ENCODE measurements around the gene OR4N2.
"Not testable (repeated sequence)": the region's sequence is repeated elsewhere in the genome, so short reads cannot be mapped to it uniquely, and the experiment has no call there.

OR4N2 gene

DNA sequence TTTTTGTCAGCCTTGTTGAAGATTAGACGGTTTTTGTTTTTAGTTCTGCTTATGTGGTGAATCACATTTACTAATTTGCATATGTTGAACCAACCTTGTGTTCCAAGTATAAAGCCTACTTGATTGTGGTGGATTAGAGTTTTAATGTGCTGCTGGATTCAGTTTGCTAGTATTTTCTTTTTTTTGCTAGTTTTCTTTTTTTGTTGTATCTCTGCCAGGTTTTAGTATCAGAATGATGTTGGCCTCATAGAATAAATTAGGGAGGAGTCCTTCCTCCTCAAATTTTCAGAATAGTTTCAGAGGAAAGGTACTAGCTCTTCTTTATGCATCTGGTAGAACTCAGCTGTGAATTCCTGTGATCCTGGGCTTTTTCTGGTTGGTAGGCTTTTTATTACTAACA is at the start of gene OR4N2:
Gene OR4N2 (plus strand): TSS at position 301 of the 400 bp plus-strand sequence. CDS start 23,679 bp downstream, outside the sequence.
- not testable (repeated sequence) for DNase-seq

DNA sequence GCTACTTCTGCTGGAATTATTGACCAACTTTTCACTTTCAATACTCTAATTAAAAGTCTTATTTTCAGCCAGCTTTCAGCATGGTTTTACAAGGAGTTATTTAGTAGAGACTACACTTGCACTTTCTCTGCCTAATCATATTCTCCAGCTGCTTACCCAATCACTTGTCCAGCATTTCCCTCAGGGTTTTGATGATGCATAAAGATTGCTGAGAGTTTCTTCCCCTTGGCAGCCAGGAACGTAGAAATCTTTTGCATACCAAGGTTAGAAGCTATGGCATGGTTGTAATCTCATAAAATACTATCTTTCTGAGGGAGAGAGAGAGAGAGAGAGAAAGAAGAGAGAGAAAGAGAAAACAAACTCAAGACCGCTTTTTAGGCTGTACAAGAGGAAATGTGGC is 49.4 kb upstream of the OR4N2 start:
- no peak for DNase-seq

GRCh38 chr14:19771491-19771890 is 32.1 kb upstream of the OR4N2 start:
- DNase-seq, result not testable (repeated sequence)

DNA sequence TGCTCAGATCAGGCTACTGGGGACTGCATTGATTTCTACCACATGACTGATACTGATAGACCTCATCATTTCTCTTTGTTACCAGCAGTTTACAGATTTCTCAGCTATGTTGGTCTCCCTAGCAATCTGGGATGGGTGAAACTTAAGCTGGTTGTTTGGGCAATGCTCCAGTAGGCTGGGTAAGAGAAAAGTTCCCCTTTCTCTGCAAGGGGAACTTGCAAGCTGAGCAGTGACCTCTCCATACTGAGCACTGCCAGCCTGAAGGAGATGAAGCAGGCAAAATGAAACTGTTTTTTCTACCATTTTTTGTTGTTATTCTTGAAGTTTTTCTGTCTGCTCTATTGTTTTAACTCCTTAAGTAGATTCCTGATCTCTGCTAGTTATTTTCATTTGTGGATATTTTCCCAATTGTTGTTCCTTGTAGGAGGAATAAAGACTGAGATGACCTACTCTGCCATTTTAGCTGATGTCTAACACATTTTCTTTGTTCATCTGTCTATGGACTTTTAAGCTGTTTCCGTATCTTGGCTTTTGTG is 31.6 kb upstream of the OR4N2 start:
- DNase-seq, result no peak

DNA sequence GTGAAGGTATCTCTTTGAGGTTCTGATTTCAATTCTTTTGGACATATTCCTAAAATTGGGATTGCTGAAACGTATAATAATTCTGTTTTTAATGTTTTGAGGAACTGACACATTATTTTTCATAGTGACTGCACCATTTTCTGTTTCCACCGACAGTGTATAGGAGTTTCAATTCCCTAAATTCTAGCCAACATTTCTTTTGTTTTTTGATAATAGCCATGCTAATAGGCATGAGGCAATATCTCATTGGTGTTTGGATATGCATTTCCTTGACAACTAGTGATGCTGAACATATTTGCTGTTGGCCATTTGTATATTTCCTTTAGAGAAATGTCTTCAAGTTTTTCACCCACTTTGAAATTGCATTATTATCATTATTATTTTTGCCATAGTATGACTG is 31.1 kb upstream of the OR4N2 start:
- DNase-seq, result not testable (repeated sequence)

GRCh38 chr14:19773204-19773603 is 30.4 kb upstream of the OR4N2 start, which contains the start of gene OR4M1:
Gene OR4M1, plus strand, starts transcription at chr14:19773504. Its CDS starts 6,819 bp downstream, at chr14:19780323.
- not testable (repeated sequence) for DNase-seq

GRCh38 chr14:19775587-19775986 is 28.0 kb upstream of the OR4N2 start:
- no peak for DNase-seq

DNA sequence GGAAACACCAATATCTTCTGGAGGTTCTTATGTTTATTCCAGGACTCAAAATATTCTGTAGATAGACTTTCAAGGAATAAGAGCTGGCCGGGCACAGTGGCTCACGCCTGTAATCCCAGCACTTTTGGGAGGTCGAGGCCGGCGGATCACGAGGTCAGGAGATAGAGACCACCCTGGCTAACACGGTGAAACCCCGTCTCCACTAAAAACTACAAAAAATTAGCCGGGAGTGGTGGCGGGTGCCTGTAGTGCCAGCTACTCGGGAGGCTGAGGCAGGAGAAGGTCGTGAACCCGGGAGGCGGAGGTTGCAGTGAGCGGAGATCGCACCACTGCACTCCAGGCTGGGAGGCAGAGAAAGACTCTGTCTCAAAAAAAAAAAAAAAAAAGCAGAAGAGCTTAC is 17.7 kb upstream of the OR4N2 start:
- not testable (repeated sequence) for DNase-seq

DNA sequence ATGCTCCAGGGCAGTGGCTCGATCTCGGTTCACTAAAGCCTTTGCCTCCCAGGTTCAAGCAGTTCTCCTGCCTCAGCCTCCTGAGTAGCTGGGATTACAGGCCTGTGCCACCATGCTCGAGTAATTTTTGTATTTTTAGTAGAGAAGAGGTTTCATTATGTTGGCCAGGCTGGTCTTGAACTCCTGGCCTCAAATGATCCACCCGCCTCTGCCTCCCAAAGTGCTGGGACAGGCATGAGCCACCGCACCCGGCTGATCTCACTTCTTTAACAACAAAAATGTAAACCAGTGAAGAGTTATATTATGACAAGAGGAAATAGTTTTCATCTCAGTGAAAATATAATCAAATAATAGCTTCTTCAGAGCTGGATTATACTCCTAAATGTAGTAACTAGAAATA is 16.3 kb upstream of the OR4N2 start:
- DNase-seq, result not testable (repeated sequence)

GRCh38 chr14:19788150-19788549 is 15.4 kb upstream of the OR4N2 start:
- not testable (repeated sequence) for DNase-seq

GRCh38 chr14:19796520-19797108 is 7.0 kb upstream of the OR4N2 start:
- not testable (repeated sequence) for DNase-seq

DNA sequence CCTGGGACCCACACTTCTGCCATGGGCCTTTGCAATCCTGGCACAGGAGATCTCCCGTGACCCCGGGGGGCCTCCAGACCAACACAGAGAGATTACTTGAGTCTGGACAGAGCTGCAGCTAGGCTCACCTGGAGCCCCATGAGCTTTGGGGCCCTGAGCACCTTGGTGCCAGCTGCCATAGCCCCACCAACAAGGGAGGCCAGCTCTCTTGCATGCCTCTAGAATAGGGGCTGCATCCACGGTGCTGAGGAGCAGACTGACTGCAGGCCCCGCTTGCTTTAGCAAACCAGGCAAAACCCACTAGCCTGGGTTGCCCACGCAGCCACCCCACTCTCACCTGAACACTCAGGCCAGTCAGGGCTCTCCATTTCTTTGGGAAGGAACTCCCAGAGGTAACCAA is 3.7 kb upstream of the OR4N2 start:
- DNase-seq, result no peak

GRCh38 chr14:19800282-19801117 is 3.1 kb upstream of the OR4N2 start:
- peak; percentile 97 for DNase-seq

DNA sequence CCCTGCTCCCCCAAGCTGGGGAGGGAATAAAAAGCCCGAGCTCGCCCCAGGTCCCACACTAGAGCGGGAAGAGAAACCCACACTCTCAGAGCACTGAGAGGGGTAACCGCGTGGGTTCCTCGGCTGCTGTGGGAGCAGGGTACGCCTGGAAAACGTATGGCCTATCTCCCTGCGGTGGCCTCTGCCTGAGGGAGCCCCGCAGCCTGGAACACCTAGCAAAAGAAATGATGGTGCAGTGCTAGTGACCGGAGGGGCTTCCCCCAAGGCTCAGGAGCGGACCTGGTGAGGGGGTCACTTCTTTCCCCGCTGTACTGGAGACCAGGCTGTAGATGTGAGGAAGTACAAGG is 2.5 kb upstream of the OR4N2 start:
- no peak for DNase-seq

DNA sequence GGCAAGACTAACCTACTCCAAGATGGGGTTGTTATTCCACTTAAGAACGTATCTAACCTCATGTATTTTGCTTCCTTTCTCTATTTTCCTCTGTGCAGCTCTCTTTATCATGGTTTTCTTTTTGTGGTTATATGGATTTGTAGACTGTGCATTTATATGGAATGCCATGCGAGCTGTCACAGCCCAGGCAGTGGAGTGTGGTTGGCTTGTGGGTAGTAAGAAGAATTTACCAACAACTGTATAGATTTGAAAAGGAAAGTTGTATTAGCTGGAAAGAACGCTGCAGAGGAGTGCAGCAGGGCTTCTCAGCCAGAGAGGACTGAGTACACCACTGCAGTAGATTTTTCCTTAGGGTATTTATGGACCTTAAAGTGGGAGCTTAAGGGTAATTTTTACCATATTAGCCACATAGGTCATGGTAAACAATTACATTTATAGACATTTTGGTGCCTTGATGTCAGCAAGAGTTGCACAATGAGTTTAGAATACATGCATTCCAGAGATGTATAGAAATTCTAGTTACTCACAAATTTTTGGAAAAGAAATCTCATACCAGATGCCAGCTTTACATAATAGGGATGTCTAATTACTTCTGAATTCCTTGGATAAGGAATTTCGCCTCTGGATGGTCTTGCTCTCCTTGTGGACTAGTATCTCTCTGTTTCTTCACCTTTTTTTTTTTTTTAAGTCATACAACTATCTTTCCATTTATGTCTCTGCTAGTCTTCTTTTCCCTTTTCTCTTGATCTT is 9.8 kb downstream of the OR4N2 start:
- not testable (repeated sequence) for DNase-seq

DNA sequence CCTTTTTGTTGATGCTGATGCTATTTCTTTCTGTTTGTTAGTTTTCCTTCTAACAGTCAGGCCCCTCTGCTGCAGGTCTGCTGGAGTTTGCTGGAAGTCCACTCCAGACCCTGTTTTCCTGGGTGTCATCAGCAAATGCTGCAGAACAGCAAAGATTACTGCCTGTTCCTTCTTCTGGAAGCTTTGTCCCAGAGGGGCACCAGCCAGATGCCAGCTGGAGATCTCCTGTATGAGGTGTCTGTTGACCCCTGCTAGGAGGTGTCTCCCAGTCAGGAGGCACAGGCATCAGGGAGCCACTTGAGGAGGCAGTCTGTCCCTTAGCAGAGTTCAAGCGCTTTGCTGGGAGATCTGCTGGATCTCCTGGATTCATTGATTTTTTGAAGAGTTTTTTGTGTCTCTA is 16.3 kb downstream of the OR4N2 start:
- not testable (repeated sequence) for DNase-seq

DNA sequence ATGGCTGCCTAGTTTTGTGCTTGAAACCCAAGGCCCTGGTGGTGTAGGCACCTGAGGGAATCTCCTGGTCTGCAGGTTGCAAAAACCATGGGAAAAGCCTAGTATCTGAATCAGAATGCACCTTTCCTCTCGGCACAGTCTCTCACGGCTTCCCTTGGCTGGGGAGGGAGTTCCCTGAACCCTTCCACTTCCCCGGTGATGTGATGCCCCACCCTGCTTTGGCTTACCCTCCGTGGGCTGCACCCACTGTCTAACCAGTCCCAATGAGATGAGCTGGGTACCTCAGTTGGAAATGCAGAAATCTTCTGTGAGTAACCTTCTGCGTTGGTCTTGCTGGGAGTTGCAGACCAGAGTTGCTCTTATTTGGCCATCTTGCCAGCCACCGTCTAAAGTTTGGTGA is 17.4 kb downstream of the OR4N2 start:
- DNase-seq, result not testable (repeated sequence)

DNA sequence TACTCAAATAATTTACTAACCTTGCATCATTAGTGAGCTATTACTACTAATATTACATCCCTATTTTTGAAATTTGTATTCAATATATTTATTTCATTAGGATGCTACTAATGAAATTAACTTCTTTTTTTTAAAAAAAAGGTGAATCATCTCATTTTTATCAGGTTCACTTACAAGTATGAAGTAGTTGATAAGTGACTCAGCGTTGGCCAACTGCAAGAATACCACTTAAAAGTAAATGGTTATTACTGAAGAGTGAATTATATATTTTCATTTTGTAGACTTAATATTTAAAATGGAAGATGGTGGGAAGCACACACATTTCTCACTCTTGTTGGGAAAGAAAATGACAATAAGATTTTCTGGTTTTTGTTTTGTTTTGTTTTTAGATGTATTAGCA is 19.6 kb downstream of the OR4N2 start:
- no peak for DNase-seq

- DNase-seq, result no peak
These were observed 20.2 kb downstream of the OR4N2 start for GRCh38 chr14:19823765-19824164.

- DNase-seq, result not testable (repeated sequence)
These were observed 24.2 kb downstream of the OR4N2 start for GRCh38 chr14:19827626-19828244.

DNA sequence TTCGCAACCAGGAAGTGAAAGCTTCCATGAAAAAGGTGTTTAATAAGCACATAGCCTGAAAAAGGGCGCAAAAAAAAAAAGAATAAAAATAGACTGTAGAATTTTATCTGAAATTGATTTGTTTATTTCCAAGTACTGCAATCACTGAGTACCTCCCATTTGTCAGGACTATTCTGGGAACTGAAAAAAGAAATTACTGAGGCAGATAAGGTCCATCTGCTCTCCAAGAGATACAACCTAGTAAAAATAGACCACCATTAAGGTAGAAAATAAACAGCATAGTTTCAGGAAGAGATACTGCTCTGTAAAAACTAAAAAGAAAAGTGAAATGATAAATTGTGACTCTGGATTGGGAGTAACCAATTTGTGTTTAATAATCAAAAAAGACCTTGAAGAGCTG is 24.7 kb downstream of the OR4N2 start:
- DNase-seq, result peak; percentile 29

- DNase-seq, result not testable (repeated sequence)
These were observed 30.8 kb downstream of the OR4N2 start for GRCh38 chr14:19834203-19834848.

All from NCI-H1694 (cell line).